Hepatocyte (in vitro differentiated cells): ENCODE measurements around the gene RALGAPA2.

Experiments
- EZH2 ChIP-seq: fragments of 200-600 bp; sonication (generic); IDR thresholded peaks from 2 replicates; pipeline ENCODE4 v1.6.1; 2016; ENCODE audit warnings: antibody characterized with exemption, mild to moderate bottlenecking, borderline replicate concordance
- EZH2phosphoT487 ChIP-seq: fragments of 200-600 bp; sonication (generic); IDR thresholded peaks from one replicate; pipeline ENCODE4 v1.6.1; 2018; ENCODE audit warnings: antibody characterized with exemption, mild to moderate bottlenecking, low read depth, moderate library complexity; ENCODE audit not compliant: unreplicated experiment, severe bottlenecking

DNA sequence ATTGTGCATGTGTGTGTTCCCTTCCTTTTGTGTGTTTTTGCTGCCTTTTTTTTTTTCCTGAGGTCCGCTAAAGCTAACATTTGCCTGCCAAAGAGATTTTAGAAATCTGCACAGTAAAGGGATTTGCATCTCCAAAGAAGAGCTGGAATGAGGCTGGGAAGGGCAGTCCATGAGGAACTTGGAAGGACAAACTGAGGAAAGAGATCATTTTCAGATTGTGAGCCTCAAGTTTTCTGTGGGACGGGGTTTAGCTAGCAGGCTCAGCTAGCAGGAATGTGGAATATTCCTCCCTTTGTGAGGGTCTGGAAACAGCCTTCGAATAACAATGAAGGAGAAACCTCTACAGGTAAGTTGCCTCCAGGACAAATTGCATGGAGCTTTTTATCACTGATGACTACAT lies 340.8 kb downstream of the RALGAPA2 start:
- no peak for TF ChIP-seq EZH2phosphoT487
- peak; percentile 37 for TF ChIP-seq EZH2
